K562 treated with DMSO at 1 percent for 4 hours (cell line): ENCODE data around the gene ZNF747. TPM values are rescaled to one million over a fixed set of nuclear protein-coding genes. Genes with fewer than 3 reads are reported as not detected.

Source experiments
- total RNA-seq: library from RNA; unstranded; fragments of 300-600 nt; gene quantifications from 2 replicates; pipeline ENCODE4 v1.2.3, GENCODE V29; 2022; ENCODE audit not compliant: insufficient read depth

ZNF747 gene
- 0.63 and 1.3 TPM in 2 replicates for total RNA-seq

DNA sequence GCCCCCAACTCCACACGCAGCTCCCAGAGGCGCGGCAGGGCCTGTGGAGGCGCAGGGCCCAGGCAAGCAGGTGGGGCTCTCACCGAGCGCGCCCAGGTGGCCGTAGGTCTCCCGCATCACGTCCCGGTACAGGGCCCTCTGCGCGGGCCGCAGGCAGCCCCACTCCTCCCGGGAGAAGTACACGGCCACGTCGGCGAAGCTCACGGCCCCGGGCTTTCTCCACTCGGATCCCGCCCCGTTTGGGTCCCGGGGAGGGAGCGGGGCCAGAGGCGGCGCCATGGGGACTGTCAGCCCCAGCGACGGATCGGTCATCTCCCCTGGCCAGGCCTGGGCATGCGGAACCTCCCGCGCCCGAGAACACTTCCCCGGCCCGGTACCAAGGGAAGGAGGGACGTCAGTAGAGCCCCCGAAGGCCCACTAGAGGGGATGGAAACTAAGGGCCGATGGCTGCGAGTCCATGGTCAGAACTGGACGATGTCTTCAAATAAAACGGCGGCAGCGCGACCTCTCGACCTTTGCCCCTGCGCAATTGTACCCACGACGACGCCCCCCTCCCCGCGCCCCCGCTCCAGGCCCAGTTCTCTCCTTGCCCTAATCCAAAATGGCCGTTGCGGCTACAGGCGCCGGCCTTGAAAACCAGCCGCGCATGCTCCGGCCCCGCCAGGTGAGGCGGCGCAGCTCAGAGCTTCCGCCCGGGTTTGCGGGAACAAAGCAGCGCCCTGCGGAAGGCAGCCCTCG lies at the start of gene ZNF747:
ZNF747 (minus strand) TSS at position 491 of the 738 bp plus-strand sequence; CDS start at position 312, 179 bp downstream.

DNA sequence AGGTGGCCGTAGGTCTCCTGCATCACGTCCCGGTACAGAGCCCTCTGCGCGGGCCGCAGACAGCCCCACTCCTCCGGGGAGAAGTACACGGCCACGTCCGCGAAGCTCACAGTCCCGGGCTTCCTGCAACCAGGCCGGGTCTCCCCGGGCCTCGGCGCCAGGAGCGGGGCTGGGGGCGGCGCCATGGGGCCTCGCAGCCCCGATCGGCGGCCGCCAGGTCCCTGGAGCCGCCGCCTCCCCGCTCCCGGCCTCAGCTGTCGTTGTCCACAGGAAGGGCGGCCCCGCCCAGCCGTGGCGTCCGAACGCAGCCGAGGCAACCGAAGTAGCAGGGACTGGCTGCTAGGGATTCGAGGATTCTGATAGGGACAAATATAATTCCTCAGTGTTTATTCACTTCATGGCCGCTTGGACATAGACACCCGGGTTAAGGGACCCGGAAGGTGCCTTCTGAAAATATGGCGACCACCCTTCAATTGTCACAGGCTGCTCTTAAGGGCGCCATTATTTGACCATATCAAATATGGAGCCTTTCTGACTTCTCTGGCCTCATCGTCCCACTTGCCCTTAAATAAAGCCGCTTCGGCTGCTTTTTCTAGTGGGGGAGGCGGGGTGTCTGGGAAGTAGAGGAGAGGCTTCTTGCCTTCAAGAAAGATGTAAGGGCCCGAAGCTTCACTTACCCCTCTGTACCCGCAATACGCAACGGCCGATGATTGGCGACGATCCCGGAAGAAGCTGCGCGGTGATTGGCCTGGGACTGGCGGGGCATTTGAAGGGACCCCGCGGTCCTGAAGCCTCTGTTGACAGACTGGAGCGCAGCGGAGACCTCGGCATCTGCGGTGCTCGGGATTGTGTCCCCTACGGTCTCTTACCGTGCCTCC lies 37.0 kb upstream of the ZNF747 start, which contains the start of gene ZNF688:
ZNF688 (minus strand) TSS at position 270 of the 878 bp plus-strand sequence; CDS start at position 185, 85 bp downstream.

DNA sequence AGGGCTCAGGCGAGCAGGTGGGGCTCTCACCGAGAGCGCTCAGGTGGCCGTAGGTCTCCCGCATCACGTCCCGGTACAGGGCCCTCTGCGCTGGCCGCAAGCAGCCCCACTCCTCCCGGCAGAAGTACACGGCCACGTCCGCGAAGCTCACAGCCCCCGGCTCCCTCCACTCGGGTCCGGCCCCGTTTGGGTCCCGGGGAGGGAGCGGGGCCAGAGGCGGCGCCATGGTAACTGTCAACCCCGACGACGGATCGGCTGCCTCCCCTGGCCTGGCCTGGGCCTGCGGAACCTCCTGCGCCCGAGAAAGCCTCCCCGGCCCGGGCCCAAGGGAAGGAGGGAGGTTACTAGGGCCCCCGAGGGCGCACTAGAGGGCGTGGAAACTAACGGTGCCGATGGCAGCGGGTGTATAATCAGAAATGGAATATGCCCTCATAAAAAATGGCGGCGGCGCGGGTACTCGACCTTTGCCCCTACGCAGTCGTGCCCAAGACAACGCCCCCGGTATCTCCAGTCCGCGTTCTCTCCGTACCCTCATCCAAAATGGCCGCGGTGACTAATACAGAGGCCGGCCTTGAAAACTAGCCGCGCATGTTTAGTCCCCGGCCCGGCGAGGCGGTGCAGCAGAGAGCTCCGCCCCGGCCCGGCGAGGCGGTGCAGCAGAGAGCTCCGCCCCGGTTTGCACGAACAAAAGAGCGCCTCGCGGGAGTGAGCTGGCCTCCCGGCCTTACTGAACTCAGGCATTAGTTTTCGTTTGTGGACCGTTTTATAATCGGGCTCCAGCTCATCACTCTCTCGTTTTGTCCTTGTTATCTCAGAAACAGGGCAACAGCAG lies 23.5 kb upstream of the ZNF747 start, which contains the start of gene ZNF764:
ZNF764 (minus strand) TSS at position 418 of the 832 bp plus-strand sequence; CDS start at position 226, 192 bp downstream.

DNA sequence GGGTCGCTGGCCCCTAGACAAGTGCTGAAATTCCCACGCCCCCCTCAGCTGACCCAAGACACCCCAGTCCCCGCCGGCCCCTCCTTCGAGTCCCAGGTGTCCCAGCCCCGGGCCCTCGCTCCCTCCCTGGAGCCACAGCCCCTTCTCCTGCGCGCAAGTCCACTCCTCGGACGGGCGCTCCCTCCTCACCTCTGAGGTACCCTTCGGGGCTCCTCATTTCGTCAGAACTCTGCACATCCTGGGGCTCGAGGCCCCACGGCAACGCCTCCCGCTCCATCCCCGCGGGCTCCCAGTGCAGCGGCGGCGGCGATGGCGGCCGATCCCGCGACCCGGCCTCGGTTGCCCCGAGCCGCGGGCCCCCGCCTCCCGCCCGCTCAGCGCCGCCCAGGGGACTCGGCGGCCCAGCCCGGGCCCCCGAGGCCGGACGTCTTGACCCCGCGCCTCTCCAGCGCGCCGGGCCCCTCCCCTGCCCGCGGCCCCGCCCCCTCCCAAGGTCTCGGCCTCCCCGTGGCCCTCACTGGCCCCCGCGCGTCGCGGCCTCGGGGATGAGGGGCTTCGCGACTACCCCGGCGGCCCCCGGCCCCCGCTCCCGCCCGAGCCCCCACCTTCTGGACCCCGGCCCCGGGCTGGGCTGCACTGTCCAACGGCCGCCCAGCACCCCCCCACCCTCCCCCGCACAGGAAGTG lies 8.4 kb downstream of the ZNF747 start, which contains the start of gene ZNF768:
ZNF768 (minus strand) TSS at position 430 of the 686 bp plus-strand sequence; CDS start at position 277, 153 bp downstream.

Other genes starting within 250 kb of the ZNF747 start
- gene CD2BP2, start 179.6 kb downstream of the ZNF747 start, total RNA-seq: 25.6 and 32.0 TPM in 2 replicates
- 44.5 and 53.6 TPM in 2 replicates for gene TBC1D10B, start 164.4 kb downstream of the ZNF747 start, total RNA-seq
- gene MYL11, start 160.1 kb downstream of the ZNF747 start, total RNA-seq: not detected in 2 replicates
- 1.9 and 2.4 TPM in 2 replicates for gene SEPTIN1, start 152.3 kb downstream of the ZNF747 start, total RNA-seq
- 5.8 and 10.6 TPM in 2 replicates for gene ZNF48, start 139.4 kb downstream of the ZNF747 start, total RNA-seq
- gene ZNF771, start 127.3 kb downstream of the ZNF747 start, total RNA-seq: 9.1 and 10.3 TPM in 2 replicates
- 49.1 and 53.8 TPM in 2 replicates for gene DCTPP1, start 104.8 kb downstream of the ZNF747 start, total RNA-seq
- 72.3 and 75.1 TPM in 2 replicates for gene SEPHS2, start 89.0 kb downstream of the ZNF747 start, total RNA-seq
- not detected in 2 replicates for gene ITGAL, start 62.1 kb downstream of the ZNF747 start, total RNA-seq
- 64.8 and 75.1 TPM in 2 replicates for gene ZNF768, start 8.3 kb downstream of the ZNF747 start, total RNA-seq
- gene ZNF764, start 23.5 kb upstream of the ZNF747 start, total RNA-seq: 3.2 and 6.6 TPM in 2 replicates
- 3.4 and 5.0 TPM in 2 replicates for gene ZNF688, start 36.9 kb upstream of the ZNF747 start, total RNA-seq
- gene ZNF785, start 50.8 kb upstream of the ZNF747 start, total RNA-seq: 4.2 and 5.2 TPM in 2 replicates
- gene ZNF689, start 75.5 kb upstream of the ZNF747 start, total RNA-seq: 10.6 and 11.7 TPM in 2 replicates
- 55.6 and 57.7 TPM in 2 replicates for gene PRR14, start 116.1 kb upstream of the ZNF747 start, total RNA-seq
- 53.4 and 54.9 TPM in 2 replicates for gene FBRS, start 123.6 kb upstream of the ZNF747 start, total RNA-seq
- 31.6 and 38.1 TPM in 2 replicates for gene SRCAP, start 164.3 kb upstream of the ZNF747 start, total RNA-seq
- 49.9 and 50.4 TPM in 2 replicates for gene PHKG2, start 213.6 kb upstream of the ZNF747 start, total RNA-seq
- gene CFAP119, start 227.2 kb upstream of the ZNF747 start, total RNA-seq: 8.3 and 10.7 TPM in 2 replicates
- gene RNF40, start 227.5 kb upstream of the ZNF747 start, total RNA-seq: 59.0 and 76.4 TPM in 2 replicates